ENCODE measurements around the gene ZNF526.

The ZNF526 gene

GRCh38 chr19:42271861-42272534 lies 51.9 kb downstream of the ZNF526 start:
- no peak for DNase-seq (ENCODE audit: low read depth)
- TF ChIP-seq CTCF (IDR thresholded peaks at IDR 0.05; ENCODE audit: control insufficient read depth, insufficient read depth, low read depth, low read length, missing control alignments) = no peak
- H3K4me3 ChIP-seq (ENCODE audit: control insufficient read depth, low read depth, low read length) = no peak overlapping the region

GRCh38 chr19:42272535-42272897 lies 52.4 kb downstream of the ZNF526 start:
- H3K4me3 ChIP-seq (ENCODE audit: control insufficient read depth, low read depth, low read length) = no peak overlapping the region
- no peak for TF ChIP-seq CTCF (IDR thresholded peaks at IDR 0.05; ENCODE audit: control insufficient read depth, insufficient read depth, low read depth, low read length, missing control alignments)
- DNase-seq (ENCODE audit: low read depth) = no peak

- TF ChIP-seq CTCF (IDR thresholded peaks at IDR 0.05; ENCODE audit: control insufficient read depth, insufficient read depth, low read depth, low read length, missing control alignments) = no peak
- H3K4me3 ChIP-seq (ENCODE audit: control insufficient read depth, low read depth, low read length) = no peak overlapping the region
- DNase-seq (ENCODE audit: low read depth) = no peak
Measured at GRCh38 chr19:42272989-42273406, 52.9 kb downstream of the ZNF526 start.

GRCh38 chr19:42273407-42274064 lies 53.4 kb downstream of the ZNF526 start:
- DNase-seq (ENCODE audit: low read depth) = no peak
- TF ChIP-seq CTCF (IDR thresholded peaks at IDR 0.05; ENCODE audit: control insufficient read depth, insufficient read depth, low read depth, low read length, missing control alignments) = no peak
- H3K4me3 ChIP-seq (ENCODE audit: control insufficient read depth, low read depth, low read length) = no peak overlapping the region

GRCh38 chr19:42274065-42274682 lies 54.1 kb downstream of the ZNF526 start:
- no peak overlapping the region for H3K4me3 ChIP-seq (ENCODE audit: control insufficient read depth, low read depth, low read length)
- TF ChIP-seq CTCF (IDR thresholded peaks at IDR 0.05; ENCODE audit: control insufficient read depth, insufficient read depth, low read depth, low read length, missing control alignments) = no peak
- no peak for DNase-seq (ENCODE audit: low read depth)

GRCh38 chr19:42275103-42275502 lies 55.0 kb downstream of the ZNF526 start:
- no peak for DNase-seq (ENCODE audit: low read depth)
- no peak overlapping the region for H3K4me3 ChIP-seq (ENCODE audit: control insufficient read depth, low read depth, low read length)
- TF ChIP-seq CTCF (IDR thresholded peaks at IDR 0.05; ENCODE audit: control insufficient read depth, insufficient read depth, low read depth, low read length, missing control alignments) = no peak

Data from AG09309 (cell line).